Skeletal muscle tissue (tissue), 4 donors: ENCODE data around the gene SEC61B. TPM values are rescaled to one million over a fixed set of nuclear protein-coding genes. Genes with fewer than 3 reads are reported as not detected.
A peak's percentile ranks its signal among the peaks of the same experiment; 100 is the strongest.

ENCODE experiments used
- H3K27ac ChIP-seq: one replicate; pipeline ENCODE4 v1.7.0; 2013; ENCODE audit warnings: mild to moderate bottlenecking, low read depth, low read length, inconsistent platforms
- H3K27me3 ChIP-seq, 3 donors: one replicate each; pipeline ENCODE4 v1.7.0; 2013; ENCODE audit warnings: low read length in 3 of 3; ENCODE audit not compliant: control insufficient read depth in 3 of 3, insufficient read depth in 3 of 3
- H3K36me3 ChIP-seq, 3 donors: one replicate each; pipeline ENCODE4 v1.7.0; 2013; ENCODE audit warnings: low read length in 3 of 3; ENCODE audit not compliant: control insufficient read depth in 3 of 3, insufficient read depth in 3 of 3
- H3K4me1 ChIP-seq, 3 donors: one replicate each; pipeline ENCODE4 v1.7.0; 2013; ENCODE audit warnings: low read length in 3 of 3, mild to moderate bottlenecking in 3 of 3; ENCODE audit not compliant: control insufficient read depth in 3 of 3, insufficient read depth in 3 of 3
- H3K4me3 ChIP-seq, 3 donors: one replicate each; pipeline ENCODE4 v1.7.0; 2013; ENCODE audit warnings: low read length in 3 of 3
- H3K9ac ChIP-seq, 3 donors: one replicate each; pipeline ENCODE4 v1.7.0; 2013; ENCODE audit warnings: low read length in 3 of 3, mild to moderate bottlenecking in 3 of 3, moderate library complexity in 2 of 3, low read depth in 1 of 3
- H3K9me3 ChIP-seq, 3 donors: one replicate each; pipeline ENCODE4 v1.7.0; 2013; ENCODE audit warnings: low read length in 3 of 3; ENCODE audit not compliant: control insufficient read depth in 3 of 3
- total RNA-seq: library from RNA; depleted of rRNA; stranded (reverse); fragments of >200 nt; gene quantifications from one replicate; pipeline ENCODE4 v1.2.3, GENCODE V29; 2014
- donor health status: Osteomylitis.

The SEC61B gene
- total RNA-seq, 1 donor from 2014 or later: 41.2 TPM

DNA sequence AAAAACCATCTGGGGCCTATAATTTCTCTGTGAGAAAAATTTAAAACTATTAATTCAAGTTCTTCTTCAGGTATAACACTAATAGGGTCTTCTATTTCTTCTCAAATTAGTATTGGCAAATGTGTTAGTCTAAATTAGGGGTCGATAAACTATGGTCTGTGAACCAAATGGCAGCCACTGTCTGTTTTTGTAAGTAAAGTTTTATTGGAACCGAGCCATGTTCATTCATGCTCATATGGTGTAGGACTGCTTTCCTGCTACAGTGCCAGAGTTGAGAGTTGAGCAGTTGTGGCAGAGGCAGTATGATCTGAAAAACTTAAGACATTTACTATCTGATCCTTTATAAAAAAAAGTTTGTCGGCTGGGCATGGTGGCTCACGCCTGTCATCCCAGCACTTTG lies 29.1 kb downstream of the SEC61B start:
- Histone ChIP-seq H3K9ac (no peak overlapping the region), H3K4me3 (no peak overlapping the region), H3K27me3 (no peaks in the 10 kb centered on the region), H3K36me3 (no peaks in the 10 kb centered on the region), H3K4me1 (peaks cover 0 to 11% (median 6%) of the 10 kb centered on the region in 3 donors), H3K27ac (no peak overlapping the region), H3K9me3 (no peaks in the 10 kb centered on the region)

DNA sequence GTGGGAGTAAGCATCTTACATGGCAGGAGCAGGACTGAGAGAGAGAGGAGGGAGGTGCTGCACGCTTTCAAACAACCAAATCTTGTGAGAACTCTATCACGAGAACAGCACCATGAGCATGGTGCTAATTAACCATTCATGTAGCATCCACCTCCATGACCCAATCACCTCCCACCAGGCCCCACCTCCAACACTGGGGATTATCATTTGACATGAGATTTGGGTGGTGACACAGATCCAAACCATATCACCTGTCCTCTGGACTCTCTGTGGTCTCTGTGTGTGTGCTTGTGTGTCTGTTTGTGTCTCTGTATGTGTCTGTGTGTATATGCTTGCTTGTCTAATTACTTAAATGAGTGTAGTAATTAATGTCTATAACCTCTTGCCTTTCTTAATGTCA lies 31.1 kb downstream of the SEC61B start:
- Histone ChIP-seq H3K9me3 (no peaks in the 10 kb centered on the region), H3K27ac (no peak overlapping the region), H3K4me1 (peaks cover 10 to 25% (median 17%) of the 10 kb centered on the region in 3 donors), H3K27me3 (no peaks in the 10 kb centered on the region), H3K36me3 (no peaks in the 10 kb centered on the region), H3K9ac (no peak overlapping the region), H3K4me3 (no peak overlapping the region)

DNA sequence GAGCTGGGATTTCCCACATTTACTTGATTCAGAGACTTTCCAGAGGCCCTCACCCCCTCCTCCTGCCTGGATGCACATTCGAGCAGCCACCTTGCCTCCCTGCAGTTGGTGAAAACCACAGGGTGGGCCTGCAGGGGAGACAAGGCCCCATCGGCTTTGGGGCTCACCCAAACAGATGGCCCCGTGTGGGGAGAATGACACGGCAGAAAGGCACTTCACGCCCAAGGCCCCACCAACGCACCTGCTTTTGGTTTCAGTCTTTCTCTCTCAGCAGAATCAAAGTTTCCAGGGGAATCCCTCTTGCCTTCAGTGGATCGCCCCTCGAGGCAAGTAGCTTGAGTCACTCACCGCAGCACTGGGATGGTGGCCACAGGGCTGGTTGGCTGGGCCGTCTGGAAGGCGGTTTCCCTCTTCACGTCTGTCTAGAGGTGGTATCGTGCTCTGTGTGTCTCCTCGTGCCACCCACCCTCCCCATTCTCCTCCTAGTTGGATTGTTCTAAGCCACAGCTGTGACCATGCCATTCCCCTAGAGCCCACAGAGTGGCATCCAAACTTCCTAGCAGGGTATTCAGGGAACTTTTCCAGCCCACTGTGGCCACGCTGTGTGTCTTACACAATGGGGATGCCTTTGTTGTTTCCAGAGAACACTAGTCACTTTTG lies 31.8 kb downstream of the SEC61B start:
- Histone ChIP-seq H3K27me3 (no peaks in the 10 kb centered on the region), H3K27ac (peak overlapping the region; percentile 45), H3K9ac (no peak overlapping the region), H3K36me3 (no peaks in the 10 kb centered on the region), H3K4me1 (peaks cover 17 to 31% (median 24%) of the 10 kb centered on the region in 3 donors), H3K4me3 (no peak overlapping the region), H3K9me3 (no peaks in the 10 kb centered on the region)

DNA sequence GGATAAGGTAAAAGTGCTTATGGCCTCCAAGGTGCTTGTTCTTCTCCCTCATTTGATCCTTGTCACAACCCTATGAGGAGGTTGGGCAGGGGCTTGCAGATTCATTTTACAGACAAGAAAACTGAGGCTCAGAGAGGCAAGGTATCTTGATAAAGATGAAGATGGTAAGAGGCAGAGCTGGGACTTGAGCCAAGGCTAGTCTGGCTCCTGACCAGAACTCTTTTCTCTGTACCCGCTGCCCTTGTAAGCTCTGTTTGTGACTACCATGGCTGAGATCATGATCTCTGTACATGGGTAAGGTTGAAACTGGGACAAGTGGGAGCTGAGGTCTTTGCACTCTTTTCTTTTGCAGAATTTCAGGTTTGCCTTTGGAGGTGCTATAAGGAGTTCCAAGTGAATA lies 33.6 kb downstream of the SEC61B start:
- H3K9ac ChIP-seq: no peak overlapping the region
- no peak overlapping the region for H3K27ac ChIP-seq
- no peaks in the 10 kb centered on the region for H3K9me3 ChIP-seq
- H3K4me3 ChIP-seq: no peak overlapping the region
- H3K36me3 ChIP-seq: no peaks in the 10 kb centered on the region
- H3K27me3 ChIP-seq: no peaks in the 10 kb centered on the region
- peaks cover 26 to 43% (median 34%) of the 10 kb centered on the region in 3 donors for H3K4me1 ChIP-seq

DNA sequence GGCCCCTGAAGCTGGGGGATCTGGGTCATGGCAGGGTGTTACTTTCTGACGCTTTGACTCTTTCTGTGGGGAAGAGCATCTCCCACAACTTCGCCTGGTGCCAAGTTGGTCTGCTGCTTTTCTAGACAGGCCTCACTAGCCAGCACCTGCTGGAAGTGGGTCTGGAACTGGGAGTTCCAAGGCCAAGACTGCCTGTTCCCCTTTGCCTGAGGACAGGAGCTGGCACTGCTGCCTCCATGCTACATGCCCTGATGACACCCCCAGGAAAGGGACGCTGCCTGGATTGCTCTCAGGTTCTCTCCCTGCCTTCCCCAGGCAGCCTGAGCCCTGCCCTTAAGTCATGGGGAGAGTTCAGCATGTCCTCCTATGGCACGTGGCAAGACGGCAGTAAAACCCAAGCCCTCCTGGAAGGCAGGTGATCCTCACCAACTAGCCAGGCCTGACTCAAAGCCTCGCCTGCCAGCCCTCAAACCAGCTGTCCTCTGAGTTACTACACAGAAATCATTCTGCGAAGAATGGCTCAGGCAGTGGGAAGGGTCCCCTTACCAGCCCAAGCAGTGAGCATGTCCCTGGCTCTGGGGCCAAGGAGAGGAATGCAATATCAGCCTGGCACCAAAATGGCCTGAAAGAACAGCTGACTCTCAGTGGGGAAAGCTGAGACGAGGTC lies 35.8 kb downstream of the SEC61B start:
- Histone ChIP-seq H3K4me1 (peaks cover 26 to 48% (median 34%) of the 10 kb centered on the region in 3 donors), H3K4me3 (peak overlapping the region in 1 of 3 donors; percentile 45), H3K36me3 (no peaks in the 10 kb centered on the region), H3K9me3 (no peaks in the 10 kb centered on the region), H3K27me3 (no peaks in the 10 kb centered on the region), H3K27ac (peak overlapping the region; percentile 90), H3K9ac (peak overlapping the region; percentile 79 to 82 (median 81))

DNA sequence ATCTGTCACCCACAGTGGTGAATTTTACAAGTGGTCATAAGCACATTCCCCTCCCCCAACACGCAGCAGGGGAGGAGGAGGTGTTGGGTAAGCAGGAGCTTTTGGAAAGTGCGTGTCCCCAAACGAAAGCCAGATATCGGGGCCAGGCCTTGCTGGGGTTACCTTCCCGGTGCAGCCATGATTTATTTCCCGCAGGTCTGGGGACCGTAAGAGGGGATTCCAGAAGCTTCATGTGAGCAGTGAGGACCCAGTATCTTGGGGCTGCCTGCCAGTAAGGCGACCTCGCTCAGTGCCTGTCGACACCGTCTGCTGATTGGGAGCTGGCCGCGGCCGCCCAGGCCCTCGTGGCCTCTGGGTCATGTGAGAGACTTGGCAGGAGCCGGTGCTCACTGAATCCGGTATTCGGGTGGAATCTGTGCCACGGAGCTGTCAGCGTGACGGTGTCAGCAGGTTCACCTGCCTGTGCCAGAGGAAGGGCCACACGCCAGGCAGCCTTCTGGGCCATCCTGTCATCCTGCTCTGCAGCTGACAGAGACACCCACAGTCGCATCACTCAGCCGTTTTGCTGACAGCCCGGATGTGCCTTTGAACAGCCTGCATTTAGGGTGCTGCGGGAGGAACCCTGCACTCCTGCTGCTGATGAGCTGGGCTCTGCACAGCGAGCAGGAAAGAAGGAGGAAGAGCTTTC lies 37.3 kb downstream of the SEC61B start:
- Histone ChIP-seq H3K4me1 (peaks cover 26 to 48% (median 34%) of the 10 kb centered on the region in 3 donors), H3K27ac (peak overlapping the region; percentile 90), H3K9ac (peak overlapping the region; percentile 81 to 86 (median 82)), H3K9me3 (no peaks in the 10 kb centered on the region), H3K36me3 (no peaks in the 10 kb centered on the region), H3K4me3 (peak overlapping the region; percentile 52 to 76 (median 67)), H3K27me3 (no peaks in the 10 kb centered on the region)

DNA sequence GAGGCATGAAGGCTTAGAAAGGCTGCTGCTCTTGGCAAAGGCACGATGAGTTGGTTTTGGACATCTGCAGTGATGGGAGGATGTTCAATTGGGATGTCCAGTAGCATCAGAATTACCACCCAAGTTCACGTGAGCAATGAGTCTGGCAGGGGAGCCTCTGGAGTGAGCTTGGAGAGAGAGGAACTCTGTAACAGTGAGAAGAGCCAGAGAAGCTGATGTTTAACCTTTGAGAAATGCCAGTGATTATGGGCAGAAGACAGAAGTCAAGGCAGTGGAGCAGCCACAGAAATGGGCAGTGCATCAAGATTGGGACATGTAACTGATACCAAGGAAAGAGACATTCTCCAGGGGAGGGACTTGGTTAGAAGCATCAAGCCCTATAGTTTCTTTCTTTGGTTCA lies 39.8 kb downstream of the SEC61B start:
- no peak overlapping the region for H3K9ac ChIP-seq
- H3K9me3 ChIP-seq: no peaks in the 10 kb centered on the region
- H3K4me3 ChIP-seq: no peak overlapping the region
- no peaks in the 10 kb centered on the region for H3K27me3 ChIP-seq
- peak overlapping the region; percentile 32 for H3K27ac ChIP-seq
- H3K36me3 ChIP-seq: no peaks in the 10 kb centered on the region
- peaks cover 31 to 38% (median 35%) of the 10 kb centered on the region in 3 donors for H3K4me1 ChIP-seq

DNA sequence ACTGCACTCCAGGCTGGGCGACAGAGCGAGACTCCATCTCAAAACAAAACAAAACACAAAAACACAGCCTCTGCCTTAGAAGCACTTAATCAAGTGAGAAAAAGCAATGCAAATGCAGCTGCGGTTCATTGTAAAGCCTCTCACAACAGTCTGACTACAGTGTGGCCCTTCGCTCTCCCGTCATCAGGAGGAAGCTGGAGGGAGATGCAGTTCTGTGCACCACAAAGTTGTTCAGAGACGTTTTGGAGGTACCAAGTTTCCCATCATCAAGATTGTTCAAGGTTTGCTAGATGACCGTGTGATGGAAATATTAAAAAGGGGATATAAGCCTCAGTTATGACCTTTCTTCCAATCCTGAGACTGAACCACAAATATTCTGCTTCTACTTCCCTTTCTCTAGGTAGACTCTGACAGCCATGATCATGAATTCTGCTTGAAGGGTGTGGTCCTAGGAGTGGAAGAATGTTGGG lies 40.9 kb downstream of the SEC61B start:
- no peak overlapping the region for H3K9ac ChIP-seq
- H3K27ac ChIP-seq: no peak overlapping the region
- H3K36me3 ChIP-seq: no peaks in the 10 kb centered on the region
- no peaks in the 10 kb centered on the region for H3K27me3 ChIP-seq
- no peak overlapping the region for H3K4me3 ChIP-seq
- no peaks in the 10 kb centered on the region for H3K9me3 ChIP-seq
- peaks cover 24 to 31% (median 27%) of the 10 kb centered on the region in 3 donors for H3K4me1 ChIP-seq

DNA sequence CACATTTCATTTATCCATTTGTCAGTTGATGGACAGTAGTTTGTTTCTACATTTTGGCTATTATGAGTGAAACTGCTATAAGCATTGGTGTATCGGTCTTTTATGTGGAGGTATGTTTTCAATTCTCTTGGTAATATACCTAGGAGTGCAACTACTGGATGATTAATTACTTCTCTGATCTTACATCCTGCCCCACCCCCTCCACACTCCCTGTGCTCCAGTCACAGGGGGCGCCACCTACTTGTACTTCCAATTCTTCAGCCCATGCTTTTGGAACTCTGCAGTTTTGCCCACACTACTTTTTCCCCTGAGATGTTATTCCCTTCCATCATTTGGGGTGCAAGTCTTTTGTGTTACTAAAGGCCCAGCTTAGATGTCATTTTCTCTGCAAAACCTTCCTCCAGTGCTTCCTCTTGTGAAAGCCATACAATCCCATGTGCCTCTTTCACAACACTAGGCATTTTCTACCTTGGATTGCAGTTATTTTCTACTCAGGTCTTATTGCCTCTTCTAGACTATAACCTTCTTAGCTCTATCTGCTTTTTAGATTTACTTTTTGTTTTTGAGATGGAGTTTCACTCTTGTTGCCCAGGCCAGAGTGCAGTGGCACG lies 42.1 kb downstream of the SEC61B start:
- no peak overlapping the region for H3K27ac ChIP-seq
- H3K9me3 ChIP-seq: no peaks in the 10 kb centered on the region
- H3K36me3 ChIP-seq: no peaks in the 10 kb centered on the region
- no peaks in the 10 kb centered on the region for H3K27me3 ChIP-seq
- no peak overlapping the region for H3K9ac ChIP-seq
- H3K4me3 ChIP-seq: no peak overlapping the region
- peaks cover 16 to 24% (median 19%) of the 10 kb centered on the region in 3 donors for H3K4me1 ChIP-seq
